Breast epithelium (tissue), 4 donors: Measurements from ENCODE around the gene PC. TPM values are rescaled to one million over a fixed set of nuclear protein-coding genes. Genes with fewer than 3 reads are reported as not detected.

Experiments used
- DNase-seq, 2 donors: peaks; one replicate each; pipeline ENCODE4 v3.0.0-alpha.2; 2019; ENCODE audit warnings: low spot score in 2 of 2
- H3K27ac ChIP-seq, 2 donors: fragments of 200-600 bp; sonication (generic) in 1 of 2; one replicate each; pipeline ENCODE4 v1.5.1; 2016 to 2019; ENCODE audit warnings: mild to moderate bottlenecking in 1 of 2
- H3K27me3 ChIP-seq, 2 donors: fragments of 200-600 bp; sonication (generic) in 1 of 2; one replicate each; pipeline versions ENCODE4 v1.5.1 to v1.6.0; 2017 to 2019; ENCODE audit warnings: control low read depth in 1 of 2, mild to moderate bottlenecking in 1 of 2
- H3K36me3 ChIP-seq: fragments of 200-600 bp; one replicate; pipeline ENCODE4 v1.5.1; 2019
- H3K4me1 ChIP-seq, 2 donors: fragments of 200-600 bp; sonication (generic); one replicate each; pipeline ENCODE4 v1.5.1; 2016 to 2019; ENCODE audit warnings: control low read depth in 1 of 2
- H3K4me3 ChIP-seq, 3 donors: fragments of 200-600 bp; sonication (generic); 1 replicate in 2 of 3; 2 replicates in 1 of 3; pipeline ENCODE4 v1.5.1; 2016 to 2019; ENCODE audit warnings: mild to moderate bottlenecking in 3 of 3, moderate library complexity in 2 of 3
- H3K9me3 ChIP-seq, 2 donors: fragments of 200-600 bp; sonication (generic) in 1 of 2; one replicate each; pipeline ENCODE4 v1.5.1; 2016 to 2019; ENCODE audit warnings: control low read depth in 1 of 2
- CTCF ChIP-seq, 3 donors: fragments of 450-650 bp; IDR thresholded peaks; one replicate each; pipeline ENCODE4 v1.5.1; 2016 to 2017; ENCODE audit warnings: antibody characterized with exemption in 3 of 3, mild to moderate bottlenecking in 3 of 3, moderate library complexity in 3 of 3
- POLR2A ChIP-seq: fragments of 450-650 bp; IDR thresholded peaks from one replicate; pipeline ENCODE4 v1.6.1; 2016; ENCODE audit warnings: antibody characterized with exemption, mild to moderate bottlenecking, moderate library complexity
- POLR2AphosphoS5 ChIP-seq, 3 donors: sonication (generic); formaldehyde crosslinking; IDR thresholded peaks; one replicate each; pipeline ENCODE4 v1.6.1; 2017; ENCODE audit warnings: antibody characterized with exemption in 3 of 3
- intact Hi-C: fragments of 100-400 bp; cut with DNase I; formaldehyde crosslinking; loops from one replicate; pipeline ENCODE4 v1.15.1; 2023; ENCODE audit warnings: low total_unique reads
- total RNA-seq, 3 donors: library from RNA; depleted of rRNA; stranded (reverse); fragments of >200 nt; gene quantifications; one replicate each; pipeline ENCODE4 v1.1.0, GENCODE V29; 2016

PC gene
- total RNA-seq, 3 donors from 2014 or later, result 35.4 to 137 (median 50.2) TPM

GRCh38 chr11:66906061-66906733 is 52.0 kb downstream of the PC start:
- no peaks in the 10 kb centered on the region for H3K27me3 ChIP-seq
- no peaks in the 10 kb centered on the region for H3K36me3 ChIP-seq
- peak in 1 of 2 donors; percentile 32 for DNase-seq
- H3K9me3 ChIP-seq, result no peaks in the 10 kb centered on the region
- H3K27ac ChIP-seq, result peak overlapping the region; percentile 52 to 76
- intact Hi-C loops, result no loop called here
- H3K4me1 ChIP-seq, result no peaks in the 10 kb centered on the region
- TF ChIP-seq POLR2A (no peak), CTCF (IDR thresholded peaks at IDR 0.05) (no peak), POLR2AphosphoS5 (IDR thresholded peaks at IDR 0.05) (no peak)
- H3K4me3 ChIP-seq, result no peak overlapping the region

- DNase-seq, result no peak
- H3K27ac ChIP-seq, result peak overlapping the region; percentile 52 to 76
- TF ChIP-seq POLR2AphosphoS5 (IDR thresholded peaks at IDR 0.05), result no peak
- TF ChIP-seq POLR2A, result no peak
- TF ChIP-seq CTCF (IDR thresholded peaks at IDR 0.05), result no peak
- H3K27me3 ChIP-seq, result no peaks in the 10 kb centered on the region
- no peaks in the 10 kb centered on the region for H3K36me3 ChIP-seq
- no peaks in the 10 kb centered on the region for H3K9me3 ChIP-seq
- intact Hi-C loops, result no loop called here
- no peak overlapping the region for H3K4me3 ChIP-seq
- H3K4me1 ChIP-seq, result no peaks in the 10 kb centered on the region
Observed at GRCh38 chr11:66905631-66906030, 52.6 kb downstream of the PC start.

GRCh38 chr11:66904981-66905521 is 53.1 kb downstream of the PC start:
- intact Hi-C loops, result no loop called here
- Histone ChIP-seq H3K27ac (no peak overlapping the region), H3K36me3 (no peaks in the 10 kb centered on the region), H3K27me3 (no peaks in the 10 kb centered on the region), H3K4me1 (no peaks in the 10 kb centered on the region), H3K4me3 (no peak overlapping the region), H3K9me3 (no peaks in the 10 kb centered on the region)
- no peak for DNase-seq
- TF ChIP-seq POLR2A, result no peak
- TF ChIP-seq POLR2AphosphoS5 (IDR thresholded peaks at IDR 0.05), result no peak
- TF ChIP-seq CTCF (IDR thresholded peaks at IDR 0.05), result no peak

GRCh38 chr11:66904561-66904960 is 53.6 kb downstream of the PC start:
- Histone ChIP-seq H3K9me3 (no peaks in the 10 kb centered on the region), H3K27ac (no peak overlapping the region), H3K4me1 (no peaks in the 10 kb centered on the region), H3K27me3 (no peaks in the 10 kb centered on the region), H3K4me3 (no peak overlapping the region), H3K36me3 (no peaks in the 10 kb centered on the region)
- intact Hi-C loops, result no loop called here
- no peak for DNase-seq
- no peak for TF ChIP-seq POLR2AphosphoS5 (IDR thresholded peaks at IDR 0.05)
- no peak for TF ChIP-seq POLR2A
- TF ChIP-seq CTCF (IDR thresholded peaks at IDR 0.05), result no peak

GRCh38 chr11:66904055-66904454 is 54.1 kb downstream of the PC start:
- H3K27me3 ChIP-seq, result no peaks in the 10 kb centered on the region
- H3K4me1 ChIP-seq, result no peaks in the 10 kb centered on the region
- intact Hi-C loops, result no loop called here
- H3K36me3 ChIP-seq, result no peaks in the 10 kb centered on the region
- no peaks in the 10 kb centered on the region for H3K9me3 ChIP-seq
- H3K27ac ChIP-seq, result no peak overlapping the region
- H3K4me3 ChIP-seq, result no peak overlapping the region
- no peak for TF ChIP-seq POLR2A
- no peak for TF ChIP-seq POLR2AphosphoS5 (IDR thresholded peaks at IDR 0.05)
- no peak for TF ChIP-seq CTCF (IDR thresholded peaks at IDR 0.05)
- no peak for DNase-seq
